GM12878 (cell line): ENCODE data around the gene ZCCHC2.

Experiments
- EP300 ChIP-seq, 2 experiments: fragments of 150-350 bp in 1 of 2; IDR thresholded peaks; 2 replicates each; pipeline ENCODE4 v1.6.1; 2011 to 2012; ENCODE audit warnings: low read depth in 2 of 2, low read length in 2 of 2, borderline replicate concordance in 1 of 2, improper control_type of control experiment in 1 of 2, inconsistent platforms in 1 of 2; ENCODE audit not compliant: control insufficient read depth in 1 of 2
- FOXM1 ChIP-seq: IDR thresholded peaks from 2 replicates; pipeline ENCODE4 v1.6.1; 2012; ENCODE audit warnings: low read depth, mild to moderate bottlenecking, inconsistent platforms, low read length, moderate library complexity
- NFIC ChIP-seq: IDR thresholded peaks from 2 replicates; pipeline ENCODE4 v1.6.1; 2012; ENCODE audit warnings: low read depth, mild to moderate bottlenecking, inconsistent platforms, low read length, moderate library complexity
- POLR2A ChIP-seq: IDR thresholded peaks from 2 replicates; pipeline ENCODE4 v1.6.1; 2011; ENCODE audit warnings: low read depth, mild to moderate bottlenecking, low read length
- ZNF24 ChIP-seq: fragments of 450-650 bp; IDR thresholded peaks from 2 replicates; pipeline ENCODE4 v1.6.1; 2017; ENCODE audit warnings: antibody characterized with exemption, mild to moderate bottlenecking
- ZSCAN29 ChIP-seq: fragments of 450-650 bp; IDR thresholded peaks from 2 replicates; pipeline ENCODE4 v1.6.1; 2017; ENCODE audit warnings: mild to moderate bottlenecking, moderate library complexity
- TF ChIP-seq, protein P1 (sequence below), 3 experiments: IDR thresholded peaks in 2 of 3; conservative IDR thresholded peaks in 1 of 3; 2 replicates each; pipeline ENCODE4 v1.5.1; 2011; ENCODE audit warnings: low read depth in 3 of 3, low read length in 3 of 3, mild to moderate bottlenecking in 3 of 3, control low read depth in 2 of 3, moderate library complexity in 2 of 3, inconsistent platforms in 1 of 3, mixed read lengths in 1 of 3; ENCODE audit not compliant: control insufficient read depth in 2 of 3, insufficient read depth in 1 of 3; ENCODE audit errors: extremely low read depth in 1 of 3

DNA sequence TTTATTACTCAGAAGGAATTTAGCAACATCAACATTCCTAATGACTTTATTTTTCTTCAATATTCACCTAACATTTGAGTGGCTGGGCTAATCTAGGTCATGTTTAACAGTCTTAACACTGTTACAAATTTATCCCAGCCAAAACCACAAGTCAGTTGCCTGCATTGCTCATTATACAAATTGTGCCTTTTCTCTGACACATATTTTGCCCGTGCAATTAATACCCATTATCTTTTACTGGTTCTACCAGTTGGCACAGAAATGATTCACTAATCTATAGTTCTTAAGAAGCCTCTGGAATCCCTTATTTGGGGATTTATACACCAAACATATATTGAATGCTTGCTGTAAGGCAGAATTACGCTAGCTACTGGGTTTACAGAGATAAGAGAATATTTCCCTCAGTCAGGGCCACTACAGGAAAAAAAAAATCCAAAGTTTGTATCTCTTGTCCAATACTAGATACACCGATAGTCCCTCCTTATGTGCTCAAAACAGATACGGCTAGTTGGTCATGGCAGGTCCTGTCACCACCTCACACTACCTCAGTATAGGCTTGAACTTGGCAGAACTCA is 46.3 kb downstream of the ZCCHC2 start:
- TF ChIP-seq EP300 (IDR thresholded peaks at IDR 0.05; ENCODE audit: borderline replicate concordance in 1 of 2, control insufficient read depth in 1 of 2, low read depth in 2 of 2, low read length in 2 of 2): no peak
- TF ChIP-seq, protein P1, sequence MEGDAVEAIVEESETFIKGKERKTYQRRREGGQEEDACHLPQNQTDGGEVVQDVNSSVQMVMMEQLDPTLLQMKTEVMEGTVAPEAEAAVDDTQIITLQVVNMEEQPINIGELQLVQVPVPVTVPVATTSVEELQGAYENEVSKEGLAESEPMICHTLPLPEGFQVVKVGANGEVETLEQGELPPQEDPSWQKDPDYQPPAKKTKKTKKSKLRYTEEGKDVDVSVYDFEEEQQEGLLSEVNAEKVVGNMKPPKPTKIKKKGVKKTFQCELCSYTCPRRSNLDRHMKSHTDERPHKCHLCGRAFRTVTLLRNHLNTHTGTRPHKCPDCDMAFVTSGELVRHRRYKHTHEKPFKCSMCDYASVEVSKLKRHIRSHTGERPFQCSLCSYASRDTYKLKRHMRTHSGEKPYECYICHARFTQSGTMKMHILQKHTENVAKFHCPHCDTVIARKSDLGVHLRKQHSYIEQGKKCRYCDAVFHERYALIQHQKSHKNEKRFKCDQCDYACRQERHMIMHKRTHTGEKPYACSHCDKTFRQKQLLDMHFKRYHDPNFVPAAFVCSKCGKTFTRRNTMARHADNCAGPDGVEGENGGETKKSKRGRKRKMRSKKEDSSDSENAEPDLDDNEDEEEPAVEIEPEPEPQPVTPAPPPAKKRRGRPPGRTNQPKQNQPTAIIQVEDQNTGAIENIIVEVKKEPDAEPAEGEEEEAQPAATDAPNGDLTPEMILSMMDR (IDR thresholded peaks at IDR 0.05 in 2 of 3, conservative IDR thresholded peaks at IDR 0.05 in 1 of 3; ENCODE audit: control insufficient read depth in 2 of 3, extremely low read depth in 1 of 3, insufficient read depth in 1 of 3, low read depth in 3 of 3, low read length in 3 of 3): no peak
- no peak for TF ChIP-seq FOXM1
- no peak for TF ChIP-seq ZSCAN29
- TF ChIP-seq POLR2A: no peak
- TF ChIP-seq ZNF24: no peak
- no peak for TF ChIP-seq NFIC
